ENCODE data around the gene DEPDC5.

DNA sequence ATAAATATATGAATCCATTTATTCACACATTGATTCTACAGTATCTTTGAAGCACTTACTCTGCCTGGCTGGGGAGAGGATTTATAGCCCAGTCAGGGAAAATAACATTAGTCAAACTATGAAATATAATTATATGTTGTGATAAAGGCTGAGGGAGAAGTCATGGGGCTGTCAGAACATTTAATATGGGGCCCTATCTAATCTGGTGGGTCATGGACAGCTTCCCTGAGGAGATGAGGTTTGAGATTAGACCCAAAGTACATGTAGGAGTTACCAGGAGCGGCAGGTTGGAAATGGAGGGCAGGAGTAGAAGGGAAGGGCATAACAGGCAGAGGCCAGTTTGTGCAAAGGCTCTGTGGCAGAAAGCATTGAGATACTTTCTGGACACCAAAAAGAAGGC, 86.2 kb downstream of the DEPDC5 start:
- TF ChIP-seq, protein P1, sequence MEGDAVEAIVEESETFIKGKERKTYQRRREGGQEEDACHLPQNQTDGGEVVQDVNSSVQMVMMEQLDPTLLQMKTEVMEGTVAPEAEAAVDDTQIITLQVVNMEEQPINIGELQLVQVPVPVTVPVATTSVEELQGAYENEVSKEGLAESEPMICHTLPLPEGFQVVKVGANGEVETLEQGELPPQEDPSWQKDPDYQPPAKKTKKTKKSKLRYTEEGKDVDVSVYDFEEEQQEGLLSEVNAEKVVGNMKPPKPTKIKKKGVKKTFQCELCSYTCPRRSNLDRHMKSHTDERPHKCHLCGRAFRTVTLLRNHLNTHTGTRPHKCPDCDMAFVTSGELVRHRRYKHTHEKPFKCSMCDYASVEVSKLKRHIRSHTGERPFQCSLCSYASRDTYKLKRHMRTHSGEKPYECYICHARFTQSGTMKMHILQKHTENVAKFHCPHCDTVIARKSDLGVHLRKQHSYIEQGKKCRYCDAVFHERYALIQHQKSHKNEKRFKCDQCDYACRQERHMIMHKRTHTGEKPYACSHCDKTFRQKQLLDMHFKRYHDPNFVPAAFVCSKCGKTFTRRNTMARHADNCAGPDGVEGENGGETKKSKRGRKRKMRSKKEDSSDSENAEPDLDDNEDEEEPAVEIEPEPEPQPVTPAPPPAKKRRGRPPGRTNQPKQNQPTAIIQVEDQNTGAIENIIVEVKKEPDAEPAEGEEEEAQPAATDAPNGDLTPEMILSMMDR (IDR thresholded peaks at IDR 0.05 in 4 of 5, conservative IDR thresholded peaks at IDR 0.05 in 1 of 5), result no peak
- no peak for TF ChIP-seq POLR2A (IDR thresholded peaks at IDR 0.05)

Data from gastrocnemius medialis (tissue), 4 donors.